Measurements from ENCODE around the gene ESPN.
"Not testable (repeated sequence)": the region's sequence is repeated elsewhere in the genome, so short reads cannot be mapped to it uniquely, and the experiment has no call there.

DNA sequence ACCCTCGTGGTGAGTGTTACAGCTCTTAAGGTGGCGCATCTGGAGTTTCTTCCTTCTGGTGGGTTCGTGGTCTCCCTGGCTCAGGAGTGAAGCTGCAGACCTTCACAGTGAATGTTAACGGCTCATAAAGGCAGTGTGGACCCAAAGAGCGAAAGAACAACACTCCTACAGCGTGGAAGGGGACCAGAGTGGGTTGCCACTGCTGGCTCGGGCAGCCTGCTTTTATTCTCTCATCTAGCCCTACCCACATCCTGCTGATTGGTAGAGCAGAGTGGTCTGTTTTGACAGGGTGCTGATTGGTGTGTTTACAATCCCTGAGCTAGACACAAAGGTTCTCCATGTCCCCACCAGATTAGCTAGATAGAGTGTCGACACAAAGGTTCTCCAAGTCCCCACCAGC is 29.4 kb upstream of the ESPN start:
- TF ChIP-seq TAF1 (IDR thresholded peaks at IDR 0.05; ENCODE audit: low read depth, low read length); POLR2A (IDR thresholded peaks at IDR 0.05; ENCODE audit: low read depth, low read length); POLR2AphosphoS5 (IDR thresholded peaks at IDR 0.05; ENCODE audit: low read depth, low read length); POU2F2 (IDR thresholded peaks at IDR 0.05; ENCODE audit: low read depth, low read length); SPI1 (IDR thresholded peaks at IDR 0.05; ENCODE audit: low read depth, low read length); PAX5 (IDR thresholded peaks at IDR 0.05; ENCODE audit: insufficient read depth, low read length, severe bottlenecking): not testable (repeated sequence)

All from GM12891 (cell line).